Measurements from ENCODE around the gene STARD3NL.

DNA sequence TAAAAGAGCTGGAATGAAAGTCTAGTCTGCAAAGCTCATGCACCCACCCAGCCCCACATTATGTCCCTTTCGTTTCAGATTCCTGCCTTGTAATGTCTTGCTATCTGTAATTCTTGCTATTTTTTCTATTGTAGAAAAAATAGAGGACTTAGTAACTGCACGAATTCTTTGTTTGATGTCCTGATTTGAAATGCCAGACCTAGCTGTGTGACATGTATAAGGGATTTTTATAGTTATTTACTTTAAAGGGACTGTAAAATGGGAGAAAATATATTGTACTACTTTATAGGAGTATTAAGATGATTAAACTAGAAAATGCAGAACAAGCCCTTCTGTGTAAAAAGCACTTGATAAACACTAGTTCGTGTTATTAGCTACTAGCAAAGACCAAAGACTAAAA is 63.0 kb downstream of the STARD3NL start:
- TF ChIP-seq GATA3 (IDR thresholded peaks at IDR 0.05; ENCODE audit: low read depth, low read length) (no peak), GATA2 (IDR thresholded peaks at IDR 0.05; ENCODE audit: low read depth, low read length) (no peak)
